Neural cell (in vitro differentiated cells): ENCODE measurements around the gene BICRA. TPM values are rescaled to one million over a fixed set of nuclear protein-coding genes. Genes with fewer than 3 reads are reported as not detected.

ENCODE experiments used
- H2AFZ ChIP-seq: fragments of 200-600, 300-800 bp; sonication (generic), shearing (Covaris generic); 2 replicates; pipeline ENCODE4 v1.6.0; 2014; ENCODE audit warnings: low read depth, mild to moderate bottlenecking, antibody characterized with exemption, low read length, moderate library complexity
- H3F3A ChIP-seq: fragments of 200-600 bp; shearing (Covaris generic); 2 replicates; pipeline ENCODE4 v1.6.1; 2016; ENCODE audit warnings: mild to moderate bottlenecking, moderate library complexity, mixed read lengths, antibody characterized with exemption, low read length; ENCODE audit not compliant: insufficient read depth, poor library complexity, severe bottlenecking
- H3K27ac ChIP-seq: fragments of 200-600, 300-800 bp; sonication (generic), shearing (Covaris generic); 2 replicates; pipeline ENCODE4 v1.5.1; 2014; ENCODE audit warnings: mild to moderate bottlenecking, low read length, moderate library complexity
- H3K27me3 ChIP-seq: fragments of 300-800, 200-600 bp; sonication (generic), shearing (Covaris generic); 2 replicates; pipeline ENCODE4 v1.6.0; 2014; ENCODE audit warnings: mild to moderate bottlenecking, low read depth, low read length, moderate library complexity; ENCODE audit not compliant: insufficient read depth
- H3K36me3 ChIP-seq: fragments of 300-800, 200-600 bp; sonication (generic), shearing (Covaris generic); 2 replicates; pipeline ENCODE4 v1.5.1; 2014; ENCODE audit warnings: mild to moderate bottlenecking, antibody characterized with exemption, low read length, moderate library complexity; ENCODE audit not compliant: insufficient read depth
- H3K4me2 ChIP-seq: fragments of 300-800, 200-600 bp; sonication (generic), shearing (Covaris generic); 2 replicates; pipeline ENCODE4 v1.6.0; 2014; ENCODE audit warnings: mild to moderate bottlenecking, low read length
- H3K4me3 ChIP-seq: fragments of 300-800, 200-600 bp; sonication (generic), shearing (Covaris generic); 2 replicates; pipeline ENCODE4 v1.5.1; 2014; ENCODE audit warnings: mild to moderate bottlenecking, low read length, moderate library complexity
- H3K79me2 ChIP-seq: fragments of 200-600 bp; shearing (Covaris generic); replicated peaks from 2 replicates; pipeline ENCODE4 v1.6.0; 2014; ENCODE audit warnings: mild to moderate bottlenecking, low read length, moderate library complexity; ENCODE audit not compliant: insufficient read depth
- H3K9ac ChIP-seq: fragments of 300-800, 200-600 bp; sonication (generic), shearing (Covaris generic); 2 replicates; pipeline ENCODE4 v1.6.1; 2016; ENCODE audit warnings: mild to moderate bottlenecking, low read length, mixed read lengths
- H3K9me2 ChIP-seq: fragments of 200-600 bp; shearing (Covaris generic); 2 replicates; pipeline ENCODE4 v1.6.1; 2016; ENCODE audit warnings: mild to moderate bottlenecking, low read length, mixed read lengths; ENCODE audit not compliant: insufficient read depth
- H3K9me3 ChIP-seq: fragments of 200-600, 300-800 bp; sonication (generic), shearing (Covaris generic); 2 replicates; pipeline ENCODE4 v1.6.1; 2016; ENCODE audit warnings: mild to moderate bottlenecking, mixed run types, low read length, moderate library complexity, mixed read lengths
- H4K20me1 ChIP-seq: fragments of 200-600 bp; shearing (Covaris generic); 2 replicates; pipeline ENCODE4 v1.6.1; 2016; ENCODE audit warnings: mild to moderate bottlenecking, mixed run types; ENCODE audit not compliant: insufficient read depth
- CTCF ChIP-seq: fragments of 450-650 bp; IDR thresholded peaks from 2 replicates; pipeline ENCODE4 v1.5.1; 2014; ENCODE audit warnings: antibody characterized with exemption, mild to moderate bottlenecking, moderate library complexity; ENCODE audit not compliant: poor library complexity, severe bottlenecking
- EP300 ChIP-seq: fragments of 450-650 bp; conservative IDR thresholded peaks from 2 replicates; pipeline ENCODE4 v1.6.1; 2014; ENCODE audit warnings: antibody characterized with exemption, mild to moderate bottlenecking, moderate library complexity; ENCODE audit not compliant: poor library complexity, severe bottlenecking
- EZH2 ChIP-seq: fragments of 200-600, 300-800 bp; shearing (Covaris generic), sonication (generic); IDR thresholded peaks from 2 replicates; pipeline ENCODE4 v1.6.1; 2014; ENCODE audit warnings: antibody characterized with exemption, low read length, borderline replicate concordance, mild to moderate bottlenecking; ENCODE audit not compliant: insufficient read depth, poor library complexity, severe bottlenecking
- MXI1 ChIP-seq: fragments of 450-650 bp; conservative IDR thresholded peaks from 2 replicates; pipeline ENCODE4 v1.6.1; 2014; ENCODE audit warnings: antibody characterized with exemption, mild to moderate bottlenecking; ENCODE audit not compliant: poor library complexity, severe bottlenecking
- POLR2AphosphoS5 ChIP-seq: IDR thresholded peaks from 2 replicates; pipeline ENCODE4 v1.6.1; 2012
- RAD21 ChIP-seq: fragments of 450-650 bp; conservative IDR thresholded peaks from 2 replicates; pipeline ENCODE4 v1.6.1; 2014; ENCODE audit warnings: antibody characterized with exemption, mild to moderate bottlenecking, moderate library complexity
- REST ChIP-seq: IDR thresholded peaks from 2 replicates; pipeline ENCODE4 v1.6.1; 2012; ENCODE audit warnings: borderline replicate concordance
- SMC3 ChIP-seq: fragments of 450-650 bp; conservative IDR thresholded peaks from 2 replicates; pipeline ENCODE4 v1.6.1; 2014; ENCODE audit warnings: antibody characterized with exemption, mild to moderate bottlenecking, moderate library complexity; ENCODE audit not compliant: poor library complexity
- TAF1 ChIP-seq: IDR thresholded peaks from 2 replicates; pipeline ENCODE4 v1.6.1; 2012; ENCODE audit warnings: low read depth
- polyA plus RNA-seq: library from polyadenylated mRNA; depleted of rRNA; stranded (reverse); fragments of >200 nt; gene quantifications from 2 replicates; pipeline ENCODE4 v1.2.3, GENCODE V29; 2014

Gene BICRA
- polyA plus RNA-seq, 1 donor from 2014 or later, result 0.11 TPM

DNA sequence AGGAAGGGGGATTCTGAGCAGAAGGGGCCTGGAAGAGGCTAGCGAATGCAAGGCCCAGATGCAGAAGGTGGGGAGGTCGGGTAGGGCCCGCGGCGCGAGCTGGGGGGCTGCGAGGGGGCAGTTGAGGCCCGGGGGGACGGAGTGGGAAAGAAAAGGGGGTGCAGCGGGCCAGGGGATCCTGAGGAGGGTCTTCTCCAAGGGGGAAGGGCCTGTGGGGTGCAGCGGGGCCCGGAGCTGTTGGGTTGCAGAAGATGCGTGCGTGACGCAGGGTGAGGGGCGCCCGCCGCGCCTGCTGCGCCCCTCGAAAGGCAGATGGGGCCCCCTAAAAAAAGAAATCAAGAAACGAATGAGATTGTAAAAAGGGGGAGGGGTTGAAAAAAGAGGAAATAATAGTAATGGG, 36.3 kb upstream of the BICRA start:
- Histone ChIP-seq H3F3A (no peaks in the 10 kb centered on the region), H4K20me1 (no peaks in the 10 kb centered on the region), H3K9me2 (no peaks in the 10 kb centered on the region), H3K9me3 (no peaks in the 10 kb centered on the region), H3K36me3 (no peaks in the 10 kb centered on the region), H3K9ac (no peak overlapping the region), H3K27me3 (no peaks in the 10 kb centered on the region), H3K4me3 (no peak overlapping the region), H3K4me2 (no peak overlapping the region), H2AFZ (no peak overlapping the region), H3K27ac (no peak overlapping the region), H3K79me2 (no peaks in the 10 kb centered on the region)
- TF ChIP-seq RAD21 (no peak), EZH2 (no peak), REST (no peak), EP300 (no peak), CTCF (no peak), MXI1 (no peak), POLR2AphosphoS5 (no peak), SMC3 (no peak)

DNA sequence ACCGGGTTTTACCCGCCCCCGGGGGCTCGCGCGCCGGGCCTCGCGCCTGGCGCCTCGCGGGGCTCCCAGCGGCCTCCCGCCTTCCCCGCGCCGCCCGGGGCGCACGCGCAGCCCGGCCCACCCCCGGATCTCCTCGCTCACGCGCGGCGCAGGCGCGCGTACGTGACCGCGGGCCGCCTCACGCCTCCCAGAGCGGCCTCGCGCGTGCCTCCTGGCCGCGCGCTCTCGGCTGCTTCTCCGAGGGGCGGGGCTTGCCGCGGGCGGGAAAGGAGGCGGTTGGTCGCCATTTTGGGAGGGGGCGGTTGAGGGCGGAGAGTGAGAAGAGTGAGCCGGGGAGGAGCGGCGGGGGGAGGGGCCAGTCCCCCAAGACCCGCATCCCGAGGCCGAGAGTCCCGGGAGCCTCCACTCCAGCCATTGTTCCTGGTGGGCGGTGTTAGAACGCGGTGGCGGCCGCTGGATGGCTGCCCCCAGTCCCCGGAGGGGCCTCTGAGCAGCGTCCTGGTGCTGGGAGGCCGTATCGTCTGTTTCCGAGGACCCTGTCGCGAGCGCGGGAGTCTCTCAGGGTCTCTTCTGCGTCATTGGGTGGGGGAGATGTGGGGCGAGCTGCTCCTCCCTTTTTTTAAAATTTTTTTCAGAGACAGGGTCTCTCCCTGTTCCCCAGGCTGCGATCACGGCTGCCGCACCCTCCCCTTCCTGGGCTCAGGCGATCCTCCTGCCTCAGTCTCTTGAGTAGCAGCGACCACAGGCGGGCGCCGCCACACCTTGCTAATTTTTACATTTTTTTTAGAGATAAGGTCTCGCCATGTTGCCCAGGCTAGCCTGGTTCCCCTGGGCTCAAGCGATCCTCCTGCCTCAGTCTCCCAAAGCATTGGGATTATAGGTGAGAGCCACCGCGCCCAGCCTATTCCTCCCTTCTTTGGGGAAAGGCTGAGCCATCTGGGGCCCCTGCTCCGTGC, 35.6 kb upstream of the BICRA start, which contains the start of gene ZNF541:
Gene ZNF541, minus strand, starts transcription at position 78 of the 956 bp plus-strand sequence. CDS start 17,292 bp downstream, outside the sequence.
- Histone ChIP-seq H3F3A (no peaks in the 10 kb centered on the region), H3K79me2 (no peaks in the 10 kb centered on the region), H3K9ac (no peak within 1 kb of the TSS), H3K9me2 (no peaks in the 10 kb centered on the region), H4K20me1 (no peaks in the 10 kb centered on the region), H3K27me3 (no peaks in the 10 kb centered on the region), H3K4me2 (no peak within 1 kb of the TSS), H3K4me3 (no peak within 1 kb of the TSS), H3K9me3 (no peaks in the 10 kb centered on the region), H2AFZ (no peak within 1 kb of the TSS), H3K27ac (no peak within 1 kb of the TSS), H3K36me3 (no peaks in the 10 kb centered on the region)
- TF ChIP-seq MXI1 (no peak), CTCF (no peak), RAD21 (no peak), EZH2 (no peak), POLR2AphosphoS5 (no peak), REST (no peak), EP300 (no peak), SMC3 (no peak), TAF1 (no peak)
